GM12878 (cell line): Measurements from ENCODE around the gene JADE2. TPM values are rescaled to one million over a fixed set of nuclear protein-coding genes. Genes with fewer than 3 reads are reported as not detected.

Source experiments
- ATAC-seq: fragments of 200-7000 bp; cut with Tn5 transposase; 3 replicates; pipeline ENCODE4 v1.9.1; 2020; ENCODE audit warnings: mild to moderate bottlenecking, moderate library complexity
- BruUV-seq: library from RNA; stranded (reverse); fragments of 400-500 nt; replicated peaks from 2 replicates; lab custom pipeline; 2021; lab: Mats Ljungman, UMichigan
- CTCF ChIA-PET: fragments of 300-600 bp; sonication (Branson Sonifier 250); formaldehyde crosslinking; extraction: SDS; loops from one replicate; lab custom pipeline; 2021; ENCODE audit warnings: inconsistent platforms; lab: Yijun Ruan, JAX
- POLR2A ChIA-PET: fragments of 350-600 bp; formaldehyde crosslinking; extraction: SDS; loops from one replicate; lab custom pipeline; 2021; ENCODE audit warnings: inconsistent platforms; lab: Charles Lee
- RAD21 ChIA-PET: fragments of 300-600 bp; sonication (Branson Sonifier 250); formaldehyde crosslinking; loops from one replicate; lab custom pipeline; 2023; ENCODE audit warnings: antibody characterized with exemption; ENCODE audit not compliant: unreplicated experiment; lab: Charles Lee
- SMC1A ChIA-PET: fragments of 300-600 bp; sonication (Branson Sonifier 250); formaldehyde crosslinking; loops from one replicate; lab custom pipeline; 2023; ENCODE audit not compliant: unreplicated experiment, uncharacterized antibody; lab: Charles Lee
- DNase-seq: peaks from one replicate; pipeline ENCODE4 v3.0.0-alpha.2; 2011; ENCODE audit warnings: low read depth, low spot score
- FAIRE-seq: peaks from 3 replicates; lab custom pipeline; 2011; peaks lifted over from hg19 to GRCh38; lab: Jason Lieb, UNC
- H2AFZ ChIP-seq: 2 replicates; pipeline ENCODE4 v1.6.0; 2011; ENCODE audit warnings: low read depth, low read length, control low read depth; ENCODE audit not compliant: control insufficient read depth
- H3K27ac ChIP-seq: 2 replicates; pipeline ENCODE4 v1.5.1; 2011; ENCODE audit warnings: control low read depth; ENCODE audit not compliant: control insufficient read depth, insufficient read depth
- H3K27me3 ChIP-seq, 2 experiments: replicated peaks in 1 of 2; 2 replicates each; pipeline versions ENCODE4 v1.6.0 to v1.6.1; 2011; ENCODE audit warnings: low read length in 1 of 2; ENCODE audit not compliant: control insufficient read depth in 2 of 2, insufficient read depth in 2 of 2
- H3K36me3 ChIP-seq, 2 experiments: 2 replicates each; pipeline ENCODE4 v1.5.1; 2011; ENCODE audit warnings: low read length in 1 of 2; ENCODE audit not compliant: control insufficient read depth in 2 of 2, insufficient read depth in 2 of 2
- H3K4me1 ChIP-seq: 2 replicates; pipeline ENCODE4 v1.6.1; 2011; ENCODE audit warnings: mild to moderate bottlenecking, low read length, moderate library complexity, mixed read lengths; ENCODE audit not compliant: control insufficient read depth, insufficient read depth
- H3K4me2 ChIP-seq: 2 replicates; pipeline ENCODE4 v1.6.0; 2011; ENCODE audit warnings: control low read depth; ENCODE audit not compliant: control insufficient read depth, insufficient read depth
- H3K4me3 ChIP-seq: fragments of 200-600 bp; sonication (generic); 2 replicates; pipeline ENCODE4 v1.5.1; 2016
- H3K79me2 ChIP-seq: 2 replicates; pipeline ENCODE4 v1.6.0; 2011; ENCODE audit warnings: low read length; ENCODE audit not compliant: control insufficient read depth, insufficient read depth
- H3K9ac ChIP-seq: 2 replicates; pipeline ENCODE4 v1.8.0; 2011; ENCODE audit warnings: low read length, control low read depth, mixed read lengths; ENCODE audit not compliant: control insufficient read depth, insufficient read depth
- H3K9me3 ChIP-seq: replicated peaks from 3 replicates; pipeline ENCODE4 v1.5.1; 2011; ENCODE audit warnings: mild to moderate bottlenecking, low read length; ENCODE audit not compliant: control insufficient read depth, insufficient read depth
- H4K20me1 ChIP-seq: 2 replicates; pipeline ENCODE4 v1.6.0; 2011; ENCODE audit not compliant: control insufficient read depth, insufficient read depth
- FOXM1 ChIP-seq: IDR thresholded peaks from 2 replicates; pipeline ENCODE4 v1.6.1; 2012; ENCODE audit warnings: low read depth, mild to moderate bottlenecking, inconsistent platforms, low read length, moderate library complexity
- JUNB ChIP-seq: IDR thresholded peaks from 2 replicates; pipeline ENCODE4 v1.6.1; 2016; ENCODE audit warnings: antibody characterized with exemption, mild to moderate bottlenecking
- KAT2A ChIP-seq: conservative IDR thresholded peaks from 2 replicates; pipeline ENCODE4 v1.6.1; 2011; ENCODE audit warnings: low read depth, low read length; ENCODE audit not compliant: control insufficient read depth
- MAX ChIP-seq: IDR thresholded peaks from 2 replicates; pipeline ENCODE4 v1.6.1; 2012; ENCODE audit warnings: low read depth, low read length, improper control_type of control experiment
- NR2C2 ChIP-seq: IDR thresholded peaks from 2 replicates; pipeline ENCODE4 v1.6.1; 2011; ENCODE audit warnings: borderline replicate concordance, low read depth; ENCODE audit not compliant: control insufficient read depth, insufficient read length
- PKNOX1 ChIP-seq: fragments of 450-650 bp; IDR thresholded peaks from 2 replicates; pipeline ENCODE4 v1.6.1; 2016; ENCODE audit warnings: mild to moderate bottlenecking
- RAD21 ChIP-seq: IDR thresholded peaks from 2 replicates; pipeline ENCODE4 v1.6.1; 2011; ENCODE audit warnings: mild to moderate bottlenecking, low read depth, low read length, moderate library complexity; ENCODE audit not compliant: insufficient read depth
- RUNX3 ChIP-seq: IDR thresholded peaks from 2 replicates; pipeline ENCODE4 v1.6.1; 2012; ENCODE audit warnings: low read length, inconsistent platforms
- SP1 ChIP-seq: IDR thresholded peaks from one replicate; pipeline ENCODE4 v1.6.1; 2011; ENCODE audit warnings: low read depth, low read length
- STAT1 ChIP-seq: fragments of 450-650 bp; conservative IDR thresholded peaks from 2 replicates; pipeline ENCODE4 v1.6.1; 2014; ENCODE audit warnings: antibody characterized with exemption, mild to moderate bottlenecking
- WGBS: methylation state at CpG from one replicate; pipeline ENCODE4 v1.1.6; 2016; ENCODE audit warnings: low lambda C conversion rate; ENCODE audit not compliant: insufficient replicate concordance, insufficient coverage; ENCODE audit errors: missing lambda C conversion rate; 5-methylcytosine and 5-hydroxymethylcytosine counted together
- in situ Hi-C: fragments of 300-500 bp; cut with MboI; formaldehyde crosslinking; loops from 9 replicates; pipeline ENCODE4 v1.14.3; 2018; ENCODE audit warnings: mixed read lengths
- intact Hi-C: fragments of 100-400 bp; cut with micrococcal nuclease; formaldehyde crosslinking; loops from one replicate; pipeline ENCODE4 v1.14.2; 2022; ENCODE audit not compliant: unreplicated experiment
- polyA plus RNA-seq, 11 experiments: library from polyadenylated mRNA; depleted of rRNA in 4 of 11; unstranded in 6 of 11; stranded (reverse) in 5 of 11; fragments of >200 nt; fragmentation: Nextera tagmentation in 4 of 11; fragmentation: Illumina TruSeq in 1 of 11; extraction: Ambion mirVana in 4 of 11; extraction: Trizol in 1 of 11; gene quantifications; 1 replicate in 1 of 11; 2 replicates in 10 of 11; pipeline versions ENCODE4 v1.2.1 to v1.2.3, GENCODE V29; 2011 to 2016; ENCODE audit warnings: inconsistent platforms in 2 of 11, missing spikeins in 2 of 11, low read depth in 1 of 11
- total RNA-seq, 4 experiments: library from RNA; depleted of rRNA in 3 of 4; stranded (reverse); fragments of >200 nt in 3 of 4; fragmentation: Illumina TruSeq in 1 of 4; extraction: Trizol in 1 of 4; gene quantifications; 2 replicates each; pipeline versions ENCODE4 v1.2.1 to v1.2.3, GENCODE V29; 2013 to 2021
- TF ChIP-seq, protein P1 (sequence below): IDR thresholded peaks from 2 replicates; pipeline ENCODE4 v1.6.1; 2011; ENCODE audit warnings: borderline replicate concordance, low read depth, mild to moderate bottlenecking, moderate library complexity, mixed read lengths, low read length; ENCODE audit not compliant: insufficient read depth; ENCODE audit errors: extremely low read length
- TF ChIP-seq, protein P2 (sequence below): fragments of 450-650 bp; IDR thresholded peaks from 2 replicates; pipeline ENCODE4 v1.6.1; 2014; ENCODE audit warnings: mild to moderate bottlenecking
- TF ChIP-seq, protein P3 (sequence below): fragments of 450-650 bp; IDR thresholded peaks from 2 replicates; pipeline ENCODE4 v1.6.1; 2017; ENCODE audit warnings: mild to moderate bottlenecking, moderate library complexity

Gene JADE2
- total and polyA plus RNA-seq, 10 of the 15 experiments (the other 5 are each of a cell fraction or from before 2014, with no cell fraction given) = 1.5 to 67.0 (median 22.4) TPM

DNA sequence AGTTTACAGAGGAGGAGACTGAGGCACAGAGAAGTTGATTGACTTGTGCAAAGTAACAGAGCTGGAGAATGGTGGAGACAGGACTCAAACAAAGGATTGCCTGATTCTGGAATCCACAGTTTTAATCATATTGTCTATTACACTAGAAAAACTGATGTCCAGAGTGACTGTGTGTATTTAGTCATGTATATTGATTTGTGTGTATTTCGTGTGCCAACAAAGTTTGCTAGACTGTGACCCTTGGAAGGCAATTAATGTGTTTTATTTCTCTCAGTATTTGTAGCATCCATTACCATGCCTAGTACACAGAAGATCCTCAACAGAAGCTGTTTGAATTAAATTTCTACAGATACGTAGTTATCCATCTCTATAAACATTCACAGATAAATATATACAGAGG is 5.5 kb upstream of the JADE2 start:
- in situ Hi-C loops = no loop called here
- BruUV-seq = no TSS peak
- Histone ChIP-seq H4K20me1 (no peaks in the 10 kb centered on the region), H3K9ac (no peak overlapping the region), H3K27ac (no peak overlapping the region), H3K4me1 (peaks cover 3% of the 10 kb centered on the region; the same call in 1 of the 2 replicates), H3K9me3 (no peaks in the 10 kb centered on the region), H3K4me3 (no peak overlapping the region), H3K36me3 (no peaks in the 10 kb centered on the region), H3K79me2 (peaks cover 5% of the 10 kb centered on the region), H3K4me2 (no peak overlapping the region), H2AFZ (no peak overlapping the region), H3K27me3 (peaks cover 2 to 6% of the 10 kb centered on the region in 2 experiments; a peak in 1 of 4 replicates)
- SMC1A ChIA-PET = interaction anchor here (0.6 to 1.6 kb wide), 3 partner anchors 24 to 421 kb away, joined by 3 to 6 read pairs (median 4); partner anchors contain the start of gene CDKN2AIPNL
- FAIRE-seq (no peak), ATAC-seq (no peak), DNase-seq (no peak)
- 40% methylated on average over 2 of the region's 2 CpGs for WGBS
- CTCF ChIA-PET = interaction anchor here (1.4 to 1.8 kb wide), 2 partner anchors 19 to 336 kb away, joined by 3 to 4 read pairs; no protein-coding TSS in a partner anchor
- POLR2A ChIA-PET = interaction anchor here (1.0 kb wide), 1 partner anchor 9 kb away, joined by 4 read pairs; no protein-coding TSS in a partner anchor
- RAD21 ChIA-PET = interaction anchor here (0.9 kb wide), 1 partner anchor 35 kb away, joined by 3 read pairs; no protein-coding TSS in a partner anchor
- intact Hi-C loops = no loop called here
- TF ChIP-seq RUNX3 (no peak), MAX (no peak), KAT2A (no peak), NR2C2 (no peak), STAT1 (no peak), SP1 (no peak), RAD21 (no peak), FOXM1 (no peak), PKNOX1 (no peak), JUNB (no peak)
- TF ChIP-seq, protein P1, sequence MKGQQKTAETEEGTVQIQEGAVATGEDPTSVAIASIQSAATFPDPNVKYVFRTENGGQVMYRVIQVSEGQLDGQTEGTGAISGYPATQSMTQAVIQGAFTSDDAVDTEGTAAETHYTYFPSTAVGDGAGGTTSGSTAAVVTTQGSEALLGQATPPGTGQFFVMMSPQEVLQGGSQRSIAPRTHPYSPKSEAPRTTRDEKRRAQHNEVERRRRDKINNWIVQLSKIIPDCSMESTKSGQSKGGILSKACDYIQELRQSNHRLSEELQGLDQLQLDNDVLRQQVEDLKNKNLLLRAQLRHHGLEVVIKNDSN = no peak
- TF ChIP-seq, protein P2, sequence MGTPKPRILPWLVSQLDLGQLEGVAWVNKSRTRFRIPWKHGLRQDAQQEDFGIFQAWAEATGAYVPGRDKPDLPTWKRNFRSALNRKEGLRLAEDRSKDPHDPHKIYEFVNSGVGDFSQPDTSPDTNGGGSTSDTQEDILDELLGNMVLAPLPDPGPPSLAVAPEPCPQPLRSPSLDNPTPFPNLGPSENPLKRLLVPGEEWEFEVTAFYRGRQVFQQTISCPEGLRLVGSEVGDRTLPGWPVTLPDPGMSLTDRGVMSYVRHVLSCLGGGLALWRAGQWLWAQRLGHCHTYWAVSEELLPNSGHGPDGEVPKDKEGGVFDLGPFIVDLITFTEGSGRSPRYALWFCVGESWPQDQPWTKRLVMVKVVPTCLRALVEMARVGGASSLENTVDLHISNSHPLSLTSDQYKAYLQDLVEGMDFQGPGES = no peak
- TF ChIP-seq, protein P3, sequence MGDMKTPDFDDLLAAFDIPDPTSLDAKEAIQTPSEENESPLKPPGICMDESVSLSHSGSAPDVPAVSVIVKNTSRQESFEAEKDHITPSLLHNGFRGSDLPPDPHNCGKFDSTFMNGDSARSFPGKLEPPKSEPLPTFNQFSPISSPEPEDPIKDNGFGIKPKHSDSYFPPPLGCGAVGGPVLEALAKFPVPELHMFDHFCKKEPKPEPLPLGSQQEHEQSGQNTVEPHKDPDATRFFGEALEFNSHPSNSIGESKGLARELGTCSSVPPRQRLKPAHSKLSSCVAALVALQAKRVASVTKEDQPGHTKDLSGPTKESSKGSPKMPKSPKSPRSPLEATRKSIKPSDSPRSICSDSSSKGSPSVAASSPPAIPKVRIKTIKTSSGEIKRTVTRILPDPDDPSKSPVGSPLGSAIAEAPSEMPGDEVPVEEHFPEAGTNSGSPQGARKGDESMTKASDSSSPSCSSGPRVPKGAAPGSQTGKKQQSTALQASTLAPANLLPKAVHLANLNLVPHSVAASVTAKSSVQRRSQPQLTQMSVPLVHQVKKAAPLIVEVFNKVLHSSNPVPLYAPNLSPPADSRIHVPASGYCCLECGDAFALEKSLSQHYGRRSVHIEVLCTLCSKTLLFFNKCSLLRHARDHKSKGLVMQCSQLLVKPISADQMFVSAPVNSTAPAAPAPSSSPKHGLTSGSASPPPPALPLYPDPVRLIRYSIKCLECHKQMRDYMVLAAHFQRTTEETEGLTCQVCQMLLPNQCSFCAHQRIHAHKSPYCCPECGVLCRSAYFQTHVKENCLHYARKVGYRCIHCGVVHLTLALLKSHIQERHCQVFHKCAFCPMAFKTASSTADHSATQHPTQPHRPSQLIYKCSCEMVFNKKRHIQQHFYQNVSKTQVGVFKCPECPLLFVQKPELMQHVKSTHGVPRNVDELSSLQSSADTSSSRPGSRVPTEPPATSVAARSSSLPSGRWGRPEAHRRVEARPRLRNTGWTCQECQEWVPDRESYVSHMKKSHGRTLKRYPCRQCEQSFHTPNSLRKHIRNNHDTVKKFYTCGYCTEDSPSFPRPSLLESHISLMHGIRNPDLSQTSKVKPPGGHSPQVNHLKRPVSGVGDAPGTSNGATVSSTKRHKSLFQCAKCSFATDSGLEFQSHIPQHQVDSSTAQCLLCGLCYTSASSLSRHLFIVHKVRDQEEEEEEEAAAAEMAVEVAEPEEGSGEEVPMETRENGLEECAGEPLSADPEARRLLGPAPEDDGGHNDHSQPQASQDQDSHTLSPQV = no peak
